Activated CD4-positive, alpha-beta T cell treated with anti-CD3 and anti-CD28 coated beads, Interleukin-2, Interleukin-6, amounts not matched to agents 100 ng/mL and 50 ng/mL, durations not matched to agents 16 hours and 8 hours (primary cell): ENCODE data around the gene GALNT1.
"Not testable (repeated sequence)": the region's sequence is repeated elsewhere in the genome, so short reads cannot be mapped to it uniquely, and the experiment has no call there.

ENCODE experiments used
- DNase-seq: peaks from one replicate; pipeline ENCODE4 v3.0.0-alpha.2; 2020

GALNT1 gene

DNA sequence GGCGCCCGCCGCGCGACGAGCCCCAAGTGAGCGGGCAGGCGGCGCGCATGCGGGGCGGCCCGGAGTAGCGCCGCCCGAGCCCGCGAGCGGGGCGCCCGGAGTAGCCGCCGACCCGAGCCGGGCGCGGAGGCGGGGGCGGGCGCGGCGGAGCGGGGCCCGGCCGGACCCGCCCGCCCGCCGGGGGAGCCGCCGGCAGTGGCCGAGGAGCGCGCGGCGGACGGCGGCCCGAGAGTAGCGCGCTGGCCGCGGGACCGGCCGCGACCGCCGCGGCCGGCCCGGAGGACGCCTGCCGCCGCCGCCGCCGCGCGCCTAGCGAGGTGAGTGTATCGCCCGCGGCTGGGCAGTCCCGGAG is at the start of gene GALNT1:
TSS of gene GALNT1 (plus strand) at position 195 of the 352 bp plus-strand sequence. CDS start 72,923 bp downstream, outside the sequence.
- no peak for DNase-seq

DNA sequence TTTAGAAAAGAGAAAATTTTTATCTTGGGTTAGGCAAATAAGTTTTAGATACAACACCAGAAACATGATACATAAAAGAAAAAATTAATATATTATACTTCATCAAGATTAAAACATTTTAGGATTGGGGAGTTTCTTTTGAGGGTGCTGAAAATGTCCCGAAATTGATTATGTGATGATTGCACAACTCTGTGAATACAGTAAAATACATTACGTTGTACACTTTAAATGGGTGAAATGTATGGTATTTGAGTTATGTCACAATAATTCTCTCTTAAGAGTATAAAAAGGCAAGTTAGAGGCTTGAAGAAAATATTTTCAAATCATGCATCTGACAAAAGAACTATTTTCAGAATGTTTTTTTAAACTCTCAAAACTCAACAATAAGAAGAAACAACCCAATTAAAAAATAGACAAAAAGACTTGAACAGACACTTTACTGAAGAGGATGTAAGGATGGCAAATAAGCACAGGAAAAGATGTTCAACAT is 47.6 kb upstream of the GALNT1 start:
- DNase-seq: no peak

DNA sequence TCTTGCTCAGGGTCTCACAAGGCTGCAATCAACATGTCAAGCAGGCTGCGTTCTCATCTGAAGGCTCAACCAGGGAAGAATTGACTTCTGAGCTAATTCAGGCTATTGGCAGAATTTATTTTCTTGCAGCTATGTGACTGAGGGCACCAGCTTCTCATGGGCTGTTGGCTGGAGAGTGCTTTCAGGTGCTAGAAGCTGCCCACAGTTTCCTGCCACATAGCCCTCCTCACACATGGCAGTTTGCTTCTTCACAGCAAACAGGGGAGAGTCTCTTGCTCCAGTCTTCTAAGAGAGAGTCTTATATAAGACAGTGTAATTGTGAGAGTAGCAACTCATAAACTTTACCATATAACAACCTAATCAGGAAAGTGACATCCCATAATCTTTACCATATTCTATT is 46.2 kb upstream of the GALNT1 start:
- DNase-seq: no peak

DNA sequence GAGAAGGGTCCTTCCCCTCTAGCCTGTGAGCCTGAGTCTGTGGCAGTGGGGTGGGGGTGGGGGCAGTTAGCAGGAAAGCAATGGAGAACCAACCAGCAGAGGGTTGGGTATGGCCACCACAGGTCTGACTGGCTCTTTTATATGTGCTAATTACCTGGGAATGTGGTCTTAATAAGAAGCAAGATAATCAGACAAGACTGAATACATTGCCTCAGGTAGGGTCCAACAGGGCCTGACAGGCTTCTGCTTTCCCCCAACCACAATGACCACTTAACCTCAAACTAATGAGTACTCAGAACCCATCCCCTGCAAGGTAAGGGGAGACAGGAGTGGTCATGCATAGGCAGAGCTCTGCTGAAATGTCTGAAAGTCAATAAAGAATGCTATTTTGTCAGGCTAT is 39.2 kb upstream of the GALNT1 start:
- DNase-seq: no peak

DNA sequence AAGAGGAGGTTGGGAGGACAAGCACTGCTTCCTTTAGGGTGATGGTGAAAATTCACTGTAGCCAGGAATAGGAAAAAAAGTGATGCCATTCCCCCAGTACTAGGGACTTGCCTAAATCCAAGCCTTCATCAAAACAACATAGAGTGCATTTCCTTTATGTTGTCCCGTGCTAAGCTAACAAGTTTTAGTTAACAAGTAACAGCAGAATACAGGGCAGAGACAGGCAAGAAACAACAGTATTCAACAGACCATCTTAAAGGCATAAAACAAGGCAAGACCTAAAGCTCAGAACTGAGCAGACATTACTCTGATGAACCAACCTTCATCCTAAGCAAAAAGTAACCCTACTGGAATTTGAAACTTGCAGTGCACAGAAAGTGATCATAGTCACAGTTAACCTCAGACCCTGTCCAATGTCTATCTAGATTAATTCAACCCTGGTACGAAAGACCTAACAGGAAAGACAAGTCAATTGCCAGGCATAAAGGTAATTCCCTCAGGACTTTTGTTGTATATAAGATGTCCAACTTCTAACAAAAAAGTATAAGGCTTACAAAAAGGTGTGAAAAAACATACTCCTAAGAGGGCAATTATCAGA is 34.4 kb upstream of the GALNT1 start:
- DNase-seq: no peak

DNA sequence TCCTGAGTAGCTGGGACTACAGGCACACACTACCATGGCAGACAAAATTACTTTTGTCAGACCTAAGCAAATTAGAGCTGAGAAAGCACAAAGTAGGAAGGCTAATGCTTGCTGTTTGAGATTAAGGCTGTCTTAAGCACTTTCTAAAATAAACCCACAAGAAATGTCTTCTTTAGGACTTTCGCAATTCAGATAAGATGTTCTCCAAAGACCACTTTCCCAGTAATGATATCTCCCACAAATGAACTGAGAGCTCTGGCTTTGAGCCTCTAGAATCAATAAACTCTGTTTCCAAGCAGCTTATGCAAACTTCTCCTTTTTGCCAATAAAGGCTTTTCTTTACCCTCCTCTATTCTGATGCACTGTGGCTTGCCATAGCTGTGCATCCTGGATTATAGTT is 32.0 kb upstream of the GALNT1 start:
- DNase-seq: no peak

DNA sequence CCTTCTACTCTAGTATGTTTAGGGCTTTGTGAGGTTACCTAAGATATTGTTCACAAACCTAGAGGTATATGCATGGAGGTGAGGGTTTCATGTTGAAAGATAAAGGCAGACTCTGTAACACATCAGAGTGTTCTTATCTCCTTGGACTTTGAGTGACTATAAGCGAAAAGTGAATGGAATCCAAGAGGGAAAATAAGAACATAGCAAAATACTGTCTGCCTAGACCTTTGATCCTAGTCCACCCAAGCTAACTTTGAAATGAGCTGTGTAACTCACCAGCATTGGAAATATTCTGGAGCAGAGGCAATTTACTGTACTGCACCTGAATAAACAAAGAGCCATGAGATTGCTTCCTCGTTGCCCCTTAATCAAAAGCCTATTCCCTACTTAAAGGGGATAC is 28.2 kb upstream of the GALNT1 start:
- DNase-seq: no peak

DNA sequence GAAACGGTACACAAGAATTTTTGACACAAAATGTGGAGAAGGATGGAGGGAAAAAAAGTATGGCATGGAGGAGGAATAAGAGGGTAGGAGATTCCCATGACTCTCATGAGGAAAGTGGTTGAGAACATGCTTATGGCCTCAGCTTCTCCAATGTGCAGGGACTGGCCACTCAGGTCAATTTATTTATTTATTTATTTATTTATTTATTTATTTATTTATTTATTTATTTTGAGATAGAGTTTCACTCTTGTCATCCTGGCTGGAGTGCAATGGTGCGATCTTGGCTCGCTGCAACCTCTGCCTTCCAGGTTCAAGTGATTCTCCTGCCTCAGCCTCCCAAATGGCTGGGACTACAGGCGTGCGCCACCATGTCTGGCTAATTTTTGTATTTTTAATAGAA is 26.0 kb upstream of the GALNT1 start:
- DNase-seq: not testable (repeated sequence)

DNA sequence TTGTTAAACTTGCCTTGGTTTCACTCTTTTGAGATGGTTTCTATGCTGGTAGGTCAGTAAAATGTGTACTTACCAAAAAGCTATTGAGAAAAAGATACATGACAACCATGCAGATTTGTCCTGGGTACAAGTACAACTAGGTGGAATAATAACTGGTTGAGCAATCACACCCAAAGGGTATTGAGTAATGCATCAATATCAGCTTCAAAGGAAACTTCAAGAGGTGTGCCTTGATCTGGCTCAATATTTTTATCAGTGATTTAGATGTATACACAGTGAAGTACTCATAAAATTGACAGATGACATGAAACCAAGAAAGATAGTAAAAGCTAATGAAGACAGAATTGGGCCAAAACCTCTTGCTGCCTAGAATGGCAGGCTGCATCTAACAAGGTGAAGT is 21.7 kb upstream of the GALNT1 start:
- no peak for DNase-seq

DNA sequence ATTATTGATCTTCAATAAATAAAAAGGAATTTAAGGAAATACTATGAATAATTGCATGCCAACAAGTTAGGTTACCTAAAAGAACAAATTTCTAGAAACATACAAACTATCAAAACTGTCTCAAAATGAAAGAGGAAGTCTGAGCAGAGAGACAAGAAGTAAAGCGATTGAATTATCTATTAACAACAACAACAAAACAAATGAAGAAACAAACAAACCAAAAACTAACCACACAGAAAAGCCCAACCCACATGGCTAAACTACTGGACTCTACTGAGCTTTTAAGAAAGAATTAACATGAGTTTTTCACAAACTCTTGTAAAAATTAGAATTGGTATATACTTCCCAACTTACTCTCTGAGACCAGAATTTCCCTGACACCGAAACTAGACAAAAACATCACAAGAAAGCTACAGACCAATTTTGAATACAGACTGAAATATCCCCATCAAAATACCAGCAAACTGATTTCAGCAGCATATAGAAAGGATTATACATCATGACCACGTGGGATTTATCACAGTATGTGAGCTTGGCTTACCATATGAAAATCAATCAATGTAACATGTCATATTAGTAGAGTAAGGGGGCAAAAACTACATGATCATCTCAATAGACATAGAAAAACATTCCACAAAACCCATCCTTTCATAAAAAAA is 16.6 kb upstream of the GALNT1 start:
- DNase-seq: no peak

DNA sequence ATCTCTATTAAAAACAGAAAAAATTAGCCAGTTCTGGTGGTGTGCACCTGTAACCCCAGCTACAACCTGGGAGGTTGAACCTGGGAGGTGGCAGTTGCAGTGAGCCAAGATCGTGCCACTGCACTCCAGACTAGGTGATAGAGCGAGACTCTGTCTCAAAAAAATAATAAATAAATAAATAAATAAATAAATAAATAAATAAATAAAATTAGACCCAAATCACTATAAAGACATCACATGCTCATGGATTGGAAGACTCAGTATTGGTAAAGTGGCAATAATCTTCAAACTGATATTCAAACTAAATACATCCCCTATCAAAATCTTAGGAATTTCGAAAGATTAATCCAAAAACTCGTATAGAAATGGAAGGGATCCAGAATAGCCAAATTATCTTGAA is 15.5 kb upstream of the GALNT1 start:
- DNase-seq: no peak

DNA sequence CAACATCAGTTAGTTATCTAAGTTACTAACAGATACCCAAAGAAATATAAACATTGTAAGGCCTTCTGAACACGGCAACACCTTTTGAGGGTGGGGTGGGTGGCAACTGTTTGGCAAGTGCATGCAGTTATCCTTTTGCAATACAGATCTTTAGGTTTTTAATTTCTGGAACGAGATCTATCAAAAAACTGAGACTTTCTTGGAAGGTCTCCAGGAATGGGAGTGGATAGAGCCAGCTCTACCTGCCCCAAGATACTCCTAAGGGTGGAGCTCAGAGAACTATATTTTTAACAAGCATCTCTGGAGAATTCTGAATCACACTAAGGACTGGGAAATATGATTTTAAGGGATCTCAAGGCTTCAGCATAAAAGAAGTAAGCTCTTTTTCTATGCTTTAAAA is 11.4 kb upstream of the GALNT1 start:
- no peak for DNase-seq

DNA sequence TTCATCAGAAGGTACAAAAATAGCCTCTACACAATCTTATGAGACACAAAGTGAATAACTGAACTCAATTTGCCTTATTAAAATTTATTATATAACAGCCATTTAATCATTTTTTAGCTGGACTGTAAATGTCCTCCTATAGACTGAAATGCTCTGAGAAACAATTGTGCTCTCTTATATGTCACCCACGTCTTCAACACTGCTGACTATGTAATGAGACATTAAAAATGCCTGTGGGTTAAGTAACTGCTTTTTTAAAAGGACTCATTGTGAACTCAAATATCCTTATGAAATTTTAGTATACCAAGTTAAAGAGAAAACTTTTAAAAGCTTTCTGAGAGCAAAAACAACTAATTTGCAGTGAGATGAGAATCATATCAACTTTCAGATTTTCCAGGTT is 10.4 kb upstream of the GALNT1 start:
- no peak for DNase-seq

DNA sequence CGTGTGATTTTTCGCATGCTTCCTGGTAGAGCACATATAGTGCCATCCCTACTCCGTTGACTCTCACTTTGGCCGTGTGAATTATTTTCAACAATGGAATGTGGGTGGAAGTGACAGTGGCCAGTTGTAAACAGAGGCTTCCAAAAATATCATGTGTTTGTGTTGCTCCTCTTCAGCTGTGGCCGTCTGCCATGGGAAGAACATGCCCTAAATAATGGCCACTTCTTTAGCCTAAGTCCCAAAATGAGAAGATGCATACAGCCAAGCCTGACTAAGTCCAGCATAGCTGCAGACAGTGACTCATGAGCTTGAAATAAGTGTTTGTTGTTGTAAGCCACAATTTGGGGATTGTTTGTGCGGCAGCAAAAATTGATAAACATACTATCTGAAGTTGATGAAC is 8.9 kb upstream of the GALNT1 start:
- no peak for DNase-seq

DNA sequence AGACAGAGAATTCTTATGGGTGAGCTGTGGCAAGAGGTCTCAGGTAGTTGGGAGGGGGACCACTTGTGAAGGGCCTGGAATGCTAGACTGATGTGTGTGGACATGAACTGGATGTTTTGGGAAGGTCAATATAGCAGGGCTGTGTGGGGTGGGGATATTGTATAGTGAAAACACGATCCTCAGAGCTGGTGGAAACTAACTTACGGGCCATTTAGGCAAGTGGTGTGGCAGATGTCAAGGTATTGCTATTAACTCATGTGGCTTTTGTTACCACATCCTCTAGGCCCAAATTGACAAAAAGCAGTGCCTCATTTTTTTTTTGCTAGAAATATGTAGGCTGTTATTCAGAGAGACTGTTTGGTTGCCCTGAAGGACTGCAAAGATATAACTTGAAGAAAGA is 8.0 kb upstream of the GALNT1 start:
- peak; percentile 50 for DNase-seq

DNA sequence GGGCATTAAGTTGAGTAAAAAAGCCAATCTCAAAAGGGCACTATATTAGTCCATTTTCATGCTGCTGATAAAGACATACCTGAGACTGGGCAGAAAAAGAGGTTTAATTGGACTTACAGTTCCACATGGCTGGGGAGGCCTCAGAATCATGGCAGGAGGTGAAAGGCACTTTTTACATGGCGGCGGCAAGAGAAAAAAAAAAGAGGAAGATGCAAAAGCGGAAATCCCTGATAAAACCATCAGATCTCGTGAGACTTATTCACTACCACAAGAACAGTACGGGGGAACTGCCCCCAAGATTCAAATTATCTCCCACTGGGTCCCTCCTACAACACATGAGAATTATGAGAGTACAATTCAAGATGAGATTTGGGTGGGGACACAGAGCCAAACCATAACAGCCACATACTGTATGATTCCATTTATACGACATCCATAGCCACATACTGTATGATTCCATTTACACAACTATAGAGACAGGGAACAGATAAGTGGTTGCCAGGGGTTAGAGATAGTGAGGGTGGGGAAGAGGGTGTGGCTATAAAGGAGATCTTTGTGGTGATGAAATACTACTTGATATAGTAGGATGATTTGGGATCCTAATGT is 5.2 kb upstream of the GALNT1 start:
- DNase-seq: not testable (repeated sequence)

DNA sequence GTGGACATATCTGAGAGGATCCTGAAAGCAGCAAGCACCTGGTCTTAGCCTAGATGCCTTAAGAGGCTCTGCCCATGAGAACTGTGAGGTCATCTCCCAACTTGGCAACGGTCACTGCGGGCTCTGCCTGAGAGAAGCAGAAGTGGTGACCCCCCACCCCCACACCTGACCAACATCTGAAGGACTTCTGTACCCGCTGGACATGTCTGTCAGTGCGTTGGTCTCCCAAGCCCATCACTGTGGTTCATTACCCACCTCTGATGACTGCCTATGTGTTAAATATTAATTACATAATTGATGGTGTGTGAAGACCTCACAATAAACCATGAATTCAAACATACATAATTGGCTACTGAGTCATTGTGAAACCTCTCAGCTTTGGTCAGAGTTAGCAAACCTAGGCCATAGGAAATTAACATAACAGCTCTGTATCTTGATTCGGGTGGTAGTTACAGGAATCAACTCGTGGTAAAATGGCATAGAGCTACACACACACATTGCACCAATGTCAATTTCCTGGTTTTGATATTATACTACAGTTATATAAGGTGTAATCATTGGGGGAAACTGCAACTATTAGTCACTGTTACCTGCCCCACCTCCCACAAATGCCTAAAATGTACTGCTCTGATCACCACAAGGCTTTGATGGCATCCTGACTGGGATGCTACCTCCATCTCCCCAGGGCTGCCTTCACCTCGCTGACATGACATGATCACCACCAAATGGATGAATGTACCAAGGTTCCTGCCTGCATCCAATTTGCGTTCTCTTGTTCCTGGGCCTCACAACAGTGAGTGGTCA is 4.3 kb upstream of the GALNT1 start:
- peak; percentile 81 for DNase-seq

DNA sequence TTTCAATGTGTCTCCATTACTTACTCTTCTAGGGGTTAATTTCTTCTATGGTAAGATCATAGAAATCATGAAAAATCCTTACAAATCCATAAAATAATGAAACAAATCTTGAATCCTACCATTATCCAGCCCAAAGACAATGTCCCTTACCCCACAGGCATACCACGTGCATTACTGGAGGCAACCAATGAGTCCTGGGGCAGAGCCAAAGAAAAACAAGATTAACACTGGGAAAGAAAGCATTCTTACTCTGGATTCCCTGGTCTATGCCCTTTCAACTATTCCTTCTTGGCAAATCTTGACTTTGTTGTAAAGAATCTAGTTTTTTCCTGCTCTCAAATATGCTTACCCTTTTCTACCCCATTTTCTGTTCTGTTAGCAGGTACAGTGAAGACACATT is 3.1 kb upstream of the GALNT1 start:
- DNase-seq: no peak

DNA sequence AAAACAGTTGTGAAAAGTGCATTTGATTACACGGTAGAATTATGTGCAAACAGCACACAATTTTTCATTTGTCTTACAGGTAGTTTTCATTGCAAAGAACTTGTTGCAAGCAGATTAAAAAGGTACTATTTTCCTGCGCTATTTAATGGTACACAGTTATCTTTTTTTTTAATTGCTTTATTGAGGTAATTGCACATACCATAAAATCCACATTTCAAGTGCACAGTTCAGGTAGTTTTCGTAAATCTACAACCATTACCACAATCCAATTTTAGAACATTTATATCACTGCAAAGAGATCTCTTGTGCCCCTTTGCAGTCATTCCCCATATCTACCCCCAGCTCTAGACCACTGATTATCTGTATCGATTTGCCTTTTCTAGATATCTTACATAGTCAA is 2.6 kb upstream of the GALNT1 start:
- no peak for DNase-seq

DNA sequence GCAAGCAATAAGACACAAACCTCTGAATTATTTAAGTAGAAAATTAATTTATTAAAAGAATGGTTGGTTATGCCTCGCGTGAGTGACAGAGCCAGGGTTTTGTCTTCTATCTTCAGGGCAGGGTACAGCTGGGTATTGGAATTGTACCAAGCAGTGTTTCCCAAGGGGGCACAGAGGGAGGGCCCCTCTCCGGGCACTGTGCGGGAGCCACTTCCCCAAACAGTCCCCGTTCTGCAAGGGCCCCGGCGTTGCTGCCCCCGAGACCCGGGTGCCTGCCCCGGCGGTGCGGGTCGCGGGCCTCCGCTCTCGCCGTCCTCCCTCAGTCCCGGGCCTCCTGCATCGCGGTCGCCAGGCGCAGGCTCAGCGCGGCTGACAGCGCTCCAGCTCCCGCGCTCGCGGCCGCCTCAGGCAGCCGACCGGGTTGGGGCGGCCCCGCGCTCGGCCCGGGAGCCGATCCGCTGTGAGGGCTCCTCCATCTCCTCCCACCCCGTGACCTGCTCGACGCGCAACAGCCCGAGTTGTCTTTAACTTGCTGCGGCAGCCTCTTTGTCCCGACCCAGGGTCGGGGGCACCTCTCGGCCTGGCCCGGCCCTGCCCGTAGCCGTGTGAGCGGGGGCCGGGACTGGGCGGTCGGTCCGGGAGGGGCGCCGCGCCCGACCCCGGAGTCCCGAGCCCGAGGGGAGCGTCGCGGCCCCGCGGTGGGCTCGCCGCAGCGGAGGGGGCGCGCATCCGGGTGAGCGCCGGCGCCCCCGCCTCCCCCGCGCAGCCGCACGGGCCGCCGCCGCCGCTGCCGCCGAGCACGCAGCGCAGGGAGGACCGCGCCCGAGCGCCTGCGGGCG is 620 bp upstream of the GALNT1 start:
- peak; percentile 58 for DNase-seq

DNA sequence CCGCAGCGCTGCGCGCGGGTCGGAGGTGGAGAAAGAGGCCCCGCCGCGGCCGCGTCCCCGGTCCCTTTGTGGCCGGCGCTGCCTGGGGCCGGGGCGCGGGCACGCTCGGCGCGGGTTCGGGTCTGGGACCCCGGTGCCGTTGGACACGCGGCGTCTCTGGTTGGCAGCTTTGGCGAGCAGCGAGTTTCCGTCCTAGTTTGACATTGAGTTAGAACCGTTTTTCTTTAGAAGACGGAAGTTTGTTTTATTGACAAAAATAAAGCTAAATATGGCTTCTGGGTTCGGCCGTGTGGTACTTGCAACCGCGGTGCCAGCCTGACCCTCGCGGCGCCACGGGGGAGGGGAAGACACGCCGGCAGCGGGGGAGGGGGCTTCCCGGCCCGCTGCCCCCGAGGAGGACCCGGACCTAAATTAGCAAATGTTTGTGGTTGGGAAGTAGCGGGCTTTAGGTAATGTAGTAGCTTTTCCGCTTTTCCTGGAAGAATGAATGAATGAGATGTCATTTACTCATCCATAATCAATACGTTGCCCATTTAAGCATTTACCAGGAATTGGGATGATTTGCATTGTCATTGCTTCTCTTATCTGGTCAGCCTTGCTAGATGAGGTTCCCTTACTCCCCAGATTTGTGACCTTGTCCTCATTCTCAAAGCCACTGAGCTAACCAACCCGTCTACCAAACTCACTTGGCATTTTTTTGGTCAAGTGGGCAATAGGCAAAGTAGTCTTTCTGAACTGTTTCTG is 530 bp downstream of the GALNT1 start:
- peak; percentile 40 for DNase-seq
